ENCODE measurements around the gene GAS7.

DNA sequence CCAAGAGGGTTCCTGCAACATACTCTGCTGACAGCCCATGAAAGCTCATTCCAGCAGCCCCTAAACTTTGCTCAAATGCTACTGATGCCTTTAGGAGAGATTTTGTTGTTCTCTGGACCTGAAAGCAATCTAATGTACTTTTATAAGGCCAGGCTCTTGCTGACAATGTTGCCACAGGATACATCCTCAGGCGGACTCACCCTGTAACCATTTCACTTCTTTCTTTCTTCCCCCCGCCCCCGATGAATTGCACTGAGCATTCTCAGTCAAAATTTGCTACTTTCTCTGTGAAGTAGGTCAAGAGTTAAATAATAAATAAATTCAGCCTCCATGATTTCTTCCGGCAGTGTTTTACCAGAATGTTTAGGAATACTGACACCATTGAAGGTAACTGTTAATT lies 1.5 kb downstream of the GAS7 start:
- TF ChIP-seq, protein P1, sequence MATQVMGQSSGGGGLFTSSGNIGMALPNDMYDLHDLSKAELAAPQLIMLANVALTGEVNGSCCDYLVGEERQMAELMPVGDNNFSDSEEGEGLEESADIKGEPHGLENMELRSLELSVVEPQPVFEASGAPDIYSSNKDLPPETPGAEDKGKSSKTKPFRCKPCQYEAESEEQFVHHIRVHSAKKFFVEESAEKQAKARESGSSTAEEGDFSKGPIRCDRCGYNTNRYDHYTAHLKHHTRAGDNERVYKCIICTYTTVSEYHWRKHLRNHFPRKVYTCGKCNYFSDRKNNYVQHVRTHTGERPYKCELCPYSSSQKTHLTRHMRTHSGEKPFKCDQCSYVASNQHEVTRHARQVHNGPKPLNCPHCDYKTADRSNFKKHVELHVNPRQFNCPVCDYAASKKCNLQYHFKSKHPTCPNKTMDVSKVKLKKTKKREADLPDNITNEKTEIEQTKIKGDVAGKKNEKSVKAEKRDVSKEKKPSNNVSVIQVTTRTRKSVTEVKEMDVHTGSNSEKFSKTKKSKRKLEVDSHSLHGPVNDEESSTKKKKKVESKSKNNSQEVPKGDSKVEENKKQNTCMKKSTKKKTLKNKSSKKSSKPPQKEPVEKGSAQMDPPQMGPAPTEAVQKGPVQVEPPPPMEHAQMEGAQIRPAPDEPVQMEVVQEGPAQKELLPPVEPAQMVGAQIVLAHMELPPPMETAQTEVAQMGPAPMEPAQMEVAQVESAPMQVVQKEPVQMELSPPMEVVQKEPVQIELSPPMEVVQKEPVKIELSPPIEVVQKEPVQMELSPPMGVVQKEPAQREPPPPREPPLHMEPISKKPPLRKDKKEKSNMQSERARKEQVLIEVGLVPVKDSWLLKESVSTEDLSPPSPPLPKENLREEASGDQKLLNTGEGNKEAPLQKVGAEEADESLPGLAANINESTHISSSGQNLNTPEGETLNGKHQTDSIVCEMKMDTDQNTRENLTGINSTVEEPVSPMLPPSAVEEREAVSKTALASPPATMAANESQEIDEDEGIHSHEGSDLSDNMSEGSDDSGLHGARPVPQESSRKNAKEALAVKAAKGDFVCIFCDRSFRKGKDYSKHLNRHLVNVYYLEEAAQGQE (IDR thresholded peaks at IDR 0.05; ENCODE audit: unreplicated experiment) = no peak
- TF ChIP-seq POLR2AphosphoS5 (IDR thresholded peaks at IDR 0.05; ENCODE audit: low read depth) (no peak), EZH2phosphoT487 (IDR thresholded peaks at IDR 0.05; ENCODE audit: unreplicated experiment) (no peak), JUNB (IDR thresholded peaks at IDR 0.05; ENCODE audit: unreplicated experiment) (no peak), ZNF114 (CRISPR knock-in tag; IDR thresholded peaks at IDR 0.05) (no peak), ZNF331 (CRISPR knock-in tag; IDR thresholded peaks at IDR 0.05; ENCODE audit: low read depth) (no peak), EZH2 (IDR thresholded peaks at IDR 0.05; ENCODE audit: low read depth, unreplicated experiment) (no peak), STAT1 (IDR thresholded peaks at IDR 0.05; ENCODE audit: unreplicated experiment) (no peak)
- TF ChIP-seq, protein P2, sequence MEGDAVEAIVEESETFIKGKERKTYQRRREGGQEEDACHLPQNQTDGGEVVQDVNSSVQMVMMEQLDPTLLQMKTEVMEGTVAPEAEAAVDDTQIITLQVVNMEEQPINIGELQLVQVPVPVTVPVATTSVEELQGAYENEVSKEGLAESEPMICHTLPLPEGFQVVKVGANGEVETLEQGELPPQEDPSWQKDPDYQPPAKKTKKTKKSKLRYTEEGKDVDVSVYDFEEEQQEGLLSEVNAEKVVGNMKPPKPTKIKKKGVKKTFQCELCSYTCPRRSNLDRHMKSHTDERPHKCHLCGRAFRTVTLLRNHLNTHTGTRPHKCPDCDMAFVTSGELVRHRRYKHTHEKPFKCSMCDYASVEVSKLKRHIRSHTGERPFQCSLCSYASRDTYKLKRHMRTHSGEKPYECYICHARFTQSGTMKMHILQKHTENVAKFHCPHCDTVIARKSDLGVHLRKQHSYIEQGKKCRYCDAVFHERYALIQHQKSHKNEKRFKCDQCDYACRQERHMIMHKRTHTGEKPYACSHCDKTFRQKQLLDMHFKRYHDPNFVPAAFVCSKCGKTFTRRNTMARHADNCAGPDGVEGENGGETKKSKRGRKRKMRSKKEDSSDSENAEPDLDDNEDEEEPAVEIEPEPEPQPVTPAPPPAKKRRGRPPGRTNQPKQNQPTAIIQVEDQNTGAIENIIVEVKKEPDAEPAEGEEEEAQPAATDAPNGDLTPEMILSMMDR (conservative IDR thresholded peaks at IDR 0.05; ENCODE audit: low read depth in 2 of 2) = no peak
- TF ChIP-seq, protein P3, sequence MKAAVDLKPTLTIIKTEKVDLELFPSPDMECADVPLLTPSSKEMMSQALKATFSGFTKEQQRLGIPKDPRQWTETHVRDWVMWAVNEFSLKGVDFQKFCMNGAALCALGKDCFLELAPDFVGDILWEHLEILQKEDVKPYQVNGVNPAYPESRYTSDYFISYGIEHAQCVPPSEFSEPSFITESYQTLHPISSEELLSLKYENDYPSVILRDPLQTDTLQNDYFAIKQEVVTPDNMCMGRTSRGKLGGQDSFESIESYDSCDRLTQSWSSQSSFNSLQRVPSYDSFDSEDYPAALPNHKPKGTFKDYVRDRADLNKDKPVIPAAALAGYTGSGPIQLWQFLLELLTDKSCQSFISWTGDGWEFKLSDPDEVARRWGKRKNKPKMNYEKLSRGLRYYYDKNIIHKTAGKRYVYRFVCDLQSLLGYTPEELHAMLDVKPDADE (IDR thresholded peaks at IDR 0.05) = no peak
